Fibroblast of villous mesenchyme (primary cell): ENCODE results near the gene NEK6. TPM values are rescaled to one million over a fixed set of nuclear protein-coding genes. Genes with fewer than 3 reads are reported as not detected.
A peak's percentile ranks its signal among the peaks of the same experiment; 100 is the strongest.

ENCODE experiments used
- DNase-seq: peaks from one replicate; pipeline ENCODE4 v3.0.0-alpha.2; 2010; ENCODE audit warnings: low read depth
- H3K4me3 ChIP-seq: 2 replicates; pipeline ENCODE4 v1.5.1; 2011; ENCODE audit warnings: low read depth, mild to moderate bottlenecking, low read length
- CTCF ChIP-seq: IDR thresholded peaks from 2 replicates; pipeline ENCODE4 v1.5.1; 2012; ENCODE audit warnings: low read depth, mild to moderate bottlenecking, low read length; ENCODE audit not compliant: insufficient read depth
- total RNA-seq: library from RNA; depleted of rRNA; stranded (reverse); fragments of >200 nt; gene quantifications from 2 replicates; pipeline ENCODE4 v1.2.3, GENCODE V29; 2012

Gene NEK6
- total RNA-seq, 1 donor: 41.9 TPM

- TF ChIP-seq CTCF: no peak
- no peak for DNase-seq
- no peak overlapping the region for H3K4me3 ChIP-seq
These were observed 40.3 kb downstream of the NEK6 start for GRCh38 chr9:124297915-124298645.

GRCh38 chr9:124298646-124299235, 41.0 kb downstream of the NEK6 start:
- DNase-seq: peak; percentile 45
- TF ChIP-seq CTCF: no peak

GRCh38 chr9:124299515-124300090, 41.9 kb downstream of the NEK6 start:
- no peak for DNase-seq
- no peak for TF ChIP-seq CTCF
- no peak overlapping the region for H3K4me3 ChIP-seq

More at GRCh38 chr9:124298646-124299235, 41.0 kb downstream of the NEK6 start:
- no peak overlapping the region for H3K4me3 ChIP-seq

GRCh38 chr9:124300312-124300711, 42.6 kb downstream of the NEK6 start:
- no peak overlapping the region for H3K4me3 ChIP-seq
- no peak for TF ChIP-seq CTCF
- DNase-seq: no peak

- no peak overlapping the region for H3K4me3 ChIP-seq
- no peak for TF ChIP-seq CTCF
- DNase-seq: no peak
These were observed 45.2 kb downstream of the NEK6 start for GRCh38 chr9:124302921-124303320.

- no peak for TF ChIP-seq CTCF
- H3K4me3 ChIP-seq: no peak overlapping the region
- no peak for DNase-seq
These were observed 46.0 kb downstream of the NEK6 start for GRCh38 chr9:124303762-124304161.
